ENCODE measurements around the gene CREB5. TPM values are rescaled to one million over a fixed set of nuclear protein-coding genes. Genes with fewer than 3 reads are reported as not detected.
"Not testable (repeated sequence)": the region's sequence is repeated elsewhere in the genome, so short reads cannot be mapped to it uniquely, and the experiment has no call there.

CREB5 gene
- total and polyA plus RNA-seq, 11 donors: 7.6 to 38.7 (median 15.2) TPM

GRCh38 chr7:28607855-28608193, 195.5 kb downstream of the CREB5 start:
- DNase-seq (no peak), ATAC-seq (peak in 1 of 4 donors; percentile 17)
- Histone ChIP-seq H3K4me3 (no peak overlapping the region), H3K27ac (no peak overlapping the region), H3K9me3 (no peaks in the 10 kb centered on the region), H3K36me3 (no peaks in the 10 kb centered on the region), H3K27me3 (no peaks in the 10 kb centered on the region), H3K4me1 (peaks cover 0 to 46% (median 22%) of the 10 kb centered on the region in 12 donors)
- no peak for TF ChIP-seq POLR2A (IDR thresholded peaks at IDR 0.05)
- TF ChIP-seq, protein P1, sequence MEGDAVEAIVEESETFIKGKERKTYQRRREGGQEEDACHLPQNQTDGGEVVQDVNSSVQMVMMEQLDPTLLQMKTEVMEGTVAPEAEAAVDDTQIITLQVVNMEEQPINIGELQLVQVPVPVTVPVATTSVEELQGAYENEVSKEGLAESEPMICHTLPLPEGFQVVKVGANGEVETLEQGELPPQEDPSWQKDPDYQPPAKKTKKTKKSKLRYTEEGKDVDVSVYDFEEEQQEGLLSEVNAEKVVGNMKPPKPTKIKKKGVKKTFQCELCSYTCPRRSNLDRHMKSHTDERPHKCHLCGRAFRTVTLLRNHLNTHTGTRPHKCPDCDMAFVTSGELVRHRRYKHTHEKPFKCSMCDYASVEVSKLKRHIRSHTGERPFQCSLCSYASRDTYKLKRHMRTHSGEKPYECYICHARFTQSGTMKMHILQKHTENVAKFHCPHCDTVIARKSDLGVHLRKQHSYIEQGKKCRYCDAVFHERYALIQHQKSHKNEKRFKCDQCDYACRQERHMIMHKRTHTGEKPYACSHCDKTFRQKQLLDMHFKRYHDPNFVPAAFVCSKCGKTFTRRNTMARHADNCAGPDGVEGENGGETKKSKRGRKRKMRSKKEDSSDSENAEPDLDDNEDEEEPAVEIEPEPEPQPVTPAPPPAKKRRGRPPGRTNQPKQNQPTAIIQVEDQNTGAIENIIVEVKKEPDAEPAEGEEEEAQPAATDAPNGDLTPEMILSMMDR (IDR thresholded peaks at IDR 0.05): no peak
- intact Hi-C loops (cut with DNase I): loop anchor here in 1 of 10 donors (10.0 kb wide), 1 partner anchor 173 kb away; no protein-coding TSS in a partner anchor
- 61 to 76% (median 68%) methylated on average over 4 of the region's 4 CpGs for WGBS, 4 donors

- Histone ChIP-seq H3K36me3 (no peaks in the 10 kb centered on the region), H3K27ac (no peak overlapping the region), H3K4me3 (no peak overlapping the region), H3K9me3 (no peaks in the 10 kb centered on the region), H3K4me1 (peaks cover 0 to 46% (median 22%) of the 10 kb centered on the region in 12 donors), H3K27me3 (no peaks in the 10 kb centered on the region)
- intact Hi-C loops (cut with DNase I): loop anchor here in 1 of 10 donors (10.0 kb wide), 1 partner anchor 173 kb away; no protein-coding TSS in a partner anchor
- no peak for TF ChIP-seq POLR2A (IDR thresholded peaks at IDR 0.05)
- TF ChIP-seq, protein P1 (IDR thresholded peaks at IDR 0.05): no peak
- WGBS, 4 donors: 78 to 87% (median 83%) methylated on average over 1 of the region's 1 CpG
- ATAC-seq (no peak), DNase-seq (no peak)
These were observed 195.9 kb downstream of the CREB5 start for GRCh38 chr7:28608237-28608656.

GRCh38 chr7:28608731-28609130, 196.4 kb downstream of the CREB5 start:
- Histone ChIP-seq H3K4me1 (peaks cover 0 to 46% (median 22%) of the 10 kb centered on the region in 12 donors), H3K27me3 (no peaks in the 10 kb centered on the region), H3K4me3 (no peak overlapping the region), H3K9me3 (no peaks in the 10 kb centered on the region), H3K36me3 (no peaks in the 10 kb centered on the region), H3K27ac (no peak overlapping the region)
- intact Hi-C loops (cut with DNase I): loop anchor here in 1 of 10 donors (10.0 kb wide), 1 partner anchor 174 kb away; no protein-coding TSS in a partner anchor
- 68 to 81% (median 75%) methylated on average over 3 of the region's 3 CpGs for WGBS, 4 donors
- DNase-seq (no peak), ATAC-seq (no peak)
- TF ChIP-seq POLR2A (IDR thresholded peaks at IDR 0.05): no peak
- TF ChIP-seq, protein P1 (IDR thresholded peaks at IDR 0.05): no peak

- peak in 2 of 5 donors; percentile 33 to 65 for DNase-seq
- peaks cover 0 to 46% (median 21%) of the 10 kb centered on the region in 12 donors for H3K4me1 ChIP-seq
- H3K27me3 ChIP-seq: no peaks in the 10 kb centered on the region
- peak; percentile 53 to 82 (median 79) for ATAC-seq
- H3K9me3 ChIP-seq: no peaks in the 10 kb centered on the region
- no peak overlapping the region for H3K27ac ChIP-seq
- no peak overlapping the region for H3K4me3 ChIP-seq
- no peaks in the 10 kb centered on the region for H3K36me3 ChIP-seq
- intact Hi-C loops (cut with DNase I): loop anchor here in 3 of 10 donors (10.0 kb wide), 3 partner anchors 175 to 245 kb away; partner anchors contain the start of gene CREB5 (in 1 of the 3)
- 31 to 60% (median 42%) methylated on average over 3 of the region's 3 CpGs for WGBS, 4 donors
- no peak for TF ChIP-seq POLR2A (IDR thresholded peaks at IDR 0.05)
- TF ChIP-seq, protein P1 (IDR thresholded peaks at IDR 0.05): no peak
These were observed 197.3 kb downstream of the CREB5 start for GRCh38 chr7:28609608-28610007.

- H3K9me3 ChIP-seq, DNase-seq, H3K36me3 ChIP-seq, H3K27ac ChIP-seq, H3K4me3 ChIP-seq, ATAC-seq, H3K27me3 ChIP-seq: not testable (repeated sequence)
- intact Hi-C loops (cut with DNase I): loop anchor here in 2 of 10 donors (10.0 kb wide), 2 partner anchors 197 to 243 kb away; partner anchors contain the start of gene CREB5 (in 1 of the 2)
- H3K4me1 ChIP-seq: peaks cover 0 to 30% (median 9%) of the 10 kb centered on the region in 12 donors
- WGBS, 4 donors: 94 to 97% (median 95%) methylated on average over 4 of the region's 4 CpGs
These were observed 199.1 kb downstream of the CREB5 start for GRCh38 chr7:28611399-28611897.
